ENCODE measurements around the gene TAGLN. TPM values are rescaled to one million over a fixed set of nuclear protein-coding genes. Genes with fewer than 3 reads are reported as not detected.
A peak's percentile ranks its signal among the peaks of the same experiment; 100 is the strongest.

The TAGLN gene
- total and polyA plus RNA-seq, 9 of the 15 experiments (the other 6 are each of a cell fraction or from before 2014, with no cell fraction given): 0.21 to 4.9 (median 1.1) TPM

GRCh38 chr11:117249571-117249970 lies 50.4 kb downstream of the TAGLN start:
- no peak for DNase-seq (ENCODE audit: extremely low read depth in 1 of 4, low spot score in 3 of 4)
- TF ChIP-seq ELF2 (CRISPR knock-in tag; IDR thresholded peaks at IDR 0.05): no peak
- TF ChIP-seq ZNF24 (IDR thresholded peaks at IDR 0.05): peak; percentile 41; the same call in 1 of the 2 replicates
- H4K20me1 ChIP-seq (replicated peaks; ENCODE audit: control insufficient read depth, insufficient read depth, low read length): no peaks in the 10 kb centered on the region
- no TSS peak for BruUV-seq (replicated peaks)
- in situ Hi-C loops (cut with MboI) (loop anchor here (25.0 kb wide), 1 partner anchor 737 kb away; no protein-coding TSS in a partner anchor), intact Hi-C loops (cut with micrococcal nuclease) (no loop called here)
- ChIA-PET POLR2A (no interaction called here), CTCF (ENCODE audit: low intra/inter-chr PET ratio) (no interaction called here)
- WGBS (ENCODE audit: insufficient coverage, low coverage, missing lambda C conversion rate): 90% methylated on average over 4 of the region's 4 CpGs
- no peak overlapping the region for H3K27ac ChIP-seq (ENCODE audit: extremely low read depth, low read depth, low read length)
- H3K9ac ChIP-seq (ENCODE audit: insufficient read depth in 1 of 2, low read depth in 2 of 2, low read length in 2 of 2): no peak overlapping the region
- H2AFZ ChIP-seq (ENCODE audit: low read depth, low read length): no peak overlapping the region
- no peaks in the 10 kb centered on the region for H3K27me3 ChIP-seq (ENCODE audit: control insufficient read depth in 2 of 2, insufficient read depth in 2 of 2, low read length in 2 of 2)
- H3K79me2 ChIP-seq (ENCODE audit: control insufficient read depth, insufficient read depth, low read length): no peaks in the 10 kb centered on the region
- H3K36me3 ChIP-seq (ENCODE audit: control insufficient read depth, insufficient read depth, low read length): peaks cover 53% of the 10 kb centered on the region
- peaks cover 0 to 5% of the 10 kb centered on the region in 2 experiments; a peak in 2 of 5 replicates for H3K4me1 ChIP-seq (replicated peaks in 1 of 2; ENCODE audit: control insufficient read depth in 2 of 2, insufficient read depth in 2 of 2, low read length in 2 of 2)
- no peaks in the 10 kb centered on the region for H3K9me3 ChIP-seq (replicated peaks; ENCODE audit: control insufficient read depth, insufficient read depth, low read depth, low read length)
- H3K4me2 ChIP-seq (ENCODE audit: insufficient read depth, low read length): no peak overlapping the region
- H3K4me3 ChIP-seq: no peak overlapping the region
- no peak for ATAC-seq
- H3K9me1 ChIP-seq (ENCODE audit: control insufficient read depth, insufficient read depth, low read length): no peaks in the 10 kb centered on the region
- FAIRE-seq: no peak

GRCh38 chr11:117251506-117251905 lies 52.3 kb downstream of the TAGLN start:
- in situ Hi-C loops (cut with MboI): no loop called here
- ATAC-seq (no peak), DNase-seq (ENCODE audit: extremely low read depth in 1 of 4, low spot score in 3 of 4) (no peak), FAIRE-seq (no peak)
- H3K27ac ChIP-seq (ENCODE audit: extremely low read depth, low read depth, low read length): no peak overlapping the region
- no TSS peak for BruUV-seq (replicated peaks)
- H3K9me1 ChIP-seq (ENCODE audit: control insufficient read depth, insufficient read depth, low read length): no peaks in the 10 kb centered on the region
- CTCF ChIA-PET (ENCODE audit: low intra/inter-chr PET ratio): no interaction called here
- WGBS (ENCODE audit: insufficient coverage, low coverage, missing lambda C conversion rate): 96% methylated on average over 2 of the region's 10 CpGs
- no peaks in the 10 kb centered on the region for H3K9me3 ChIP-seq (replicated peaks; ENCODE audit: control insufficient read depth, insufficient read depth, low read depth, low read length)
- H4K20me1 ChIP-seq (replicated peaks; ENCODE audit: control insufficient read depth, insufficient read depth, low read length): no peaks in the 10 kb centered on the region
- H3K4me2 ChIP-seq (ENCODE audit: insufficient read depth, low read length): no peak overlapping the region
- intact Hi-C loops (cut with micrococcal nuclease): no loop called here
- no peak overlapping the region for H3K4me3 ChIP-seq
- no peak overlapping the region for H2AFZ ChIP-seq (ENCODE audit: low read depth, low read length)
- POLR2A ChIA-PET: interaction anchor here (0.7 kb wide), 1 partner anchor 107 kb away, joined by 3 read pairs; no protein-coding TSS in a partner anchor
- H3K79me2 ChIP-seq (ENCODE audit: control insufficient read depth, insufficient read depth, low read length): no peaks in the 10 kb centered on the region
- no peaks in the 10 kb centered on the region for H3K27me3 ChIP-seq (ENCODE audit: control insufficient read depth in 2 of 2, insufficient read depth in 2 of 2, low read length in 2 of 2)
- peaks cover 37% of the 10 kb centered on the region for H3K36me3 ChIP-seq (ENCODE audit: control insufficient read depth, insufficient read depth, low read length)
- peaks cover 0 to 5% of the 10 kb centered on the region in 2 experiments; a peak in 2 of 5 replicates for H3K4me1 ChIP-seq (replicated peaks in 1 of 2; ENCODE audit: control insufficient read depth in 2 of 2, insufficient read depth in 2 of 2, low read length in 2 of 2)
- H3K9ac ChIP-seq (ENCODE audit: insufficient read depth in 1 of 2, low read depth in 2 of 2, low read length in 2 of 2): no peak overlapping the region
- TF ChIP-seq TFAM (CRISPR knock-in tag; conservative IDR thresholded peaks at IDR 0.05): no peak
- TF ChIP-seq ZNF512 (tag; IDR thresholded peaks at IDR 0.05): no peak
- no peak for TF ChIP-seq BRD9 (IDR thresholded peaks at IDR 0.05; ENCODE audit: low read depth, partially characterized antibody)
- no peak for TF ChIP-seq POLR2G (IDR thresholded peaks at IDR 0.05; ENCODE audit: low read depth, low read length)
- no peak for TF ChIP-seq DMBX1 (CRISPR knock-in tag; IDR thresholded peaks at IDR 0.05; ENCODE audit: borderline replicate concordance)
- no peak for TF ChIP-seq RBM22 (IDR thresholded peaks at IDR 0.05; ENCODE audit: low read depth, low read length, poor library complexity, severe bottlenecking)
- no peak for TF ChIP-seq HES1 (IDR thresholded peaks at IDR 0.05; ENCODE audit: low read depth)
- no peak for TF ChIP-seq EP400 (IDR thresholded peaks at IDR 0.05)
- no peak for TF ChIP-seq CSDE1 (IDR thresholded peaks at IDR 0.05)
- no peak for TF ChIP-seq PYGO2 (tag; IDR thresholded peaks at IDR 0.05)
- no peak for TF ChIP-seq MXI1 (IDR thresholded peaks at IDR 0.05; ENCODE audit: low read depth, low read length)

All from K562 (cell line).